Keratinocyte (primary cell): Measurements from ENCODE around the gene VPS35L. TPM values are rescaled to one million over a fixed set of nuclear protein-coding genes. Genes with fewer than 3 reads are reported as not detected.

Experiments used
- DNase-seq: peaks from one replicate; pipeline ENCODE4 v3.0.0-alpha.2; 2011; ENCODE audit warnings: low read depth, missing footprints, low spot score
- FAIRE-seq: peaks from 2 replicates; lab custom pipeline; 2011; peaks lifted over from hg19 to GRCh38; lab: Jason Lieb, UNC
- H2AFZ ChIP-seq: 2 replicates; pipeline ENCODE4 v1.6.0; 2012; ENCODE audit warnings: low read length, control low read depth, inconsistent platforms; ENCODE audit not compliant: control insufficient read depth
- H3K27ac ChIP-seq: 2 replicates; pipeline ENCODE4 v1.5.1; 2011; ENCODE audit warnings: low read length; ENCODE audit not compliant: control insufficient read depth, insufficient read depth
- H3K27me3 ChIP-seq: 3 replicates; pipeline ENCODE4 v1.6.0; 2011; ENCODE audit warnings: low read length; ENCODE audit not compliant: control insufficient read depth, insufficient read depth; ENCODE audit errors: extremely low read depth
- H3K36me3 ChIP-seq, 2 experiments: 2 replicates in 1 of 2; 3 replicates in 1 of 2; pipeline ENCODE4 v1.5.1; 2011; ENCODE audit warnings: low read length in 2 of 2, mild to moderate bottlenecking in 1 of 2; ENCODE audit not compliant: control insufficient read depth in 2 of 2, insufficient read depth in 2 of 2; ENCODE audit errors: extremely low read depth in 1 of 2
- H3K4me1 ChIP-seq: 3 replicates; pipeline ENCODE4 v1.5.1; 2011; ENCODE audit warnings: low read length; ENCODE audit not compliant: control insufficient read depth, insufficient read depth; ENCODE audit errors: extremely low read depth
- H3K4me2 ChIP-seq: 3 replicates; pipeline ENCODE4 v1.6.0; 2011; ENCODE audit warnings: low read depth, low read length; ENCODE audit not compliant: control insufficient read depth, insufficient read depth; ENCODE audit errors: extremely low read depth
- H3K4me3 ChIP-seq, 3 experiments: fragments of 200-600 bp in 1 of 3; sonication (generic) in 1 of 3; 2 replicates in 2 of 3; 3 replicates in 1 of 3; pipeline ENCODE4 v1.5.1; 2011 to 2016; ENCODE audit warnings: low read length in 3 of 3, mild to moderate bottlenecking in 3 of 3, control low read depth in 2 of 3, inconsistent platforms in 1 of 3, low read depth in 1 of 3, mixed read lengths in 1 of 3, mixed run types in 1 of 3, moderate library complexity in 1 of 3; ENCODE audit not compliant: control insufficient read depth in 2 of 3, insufficient read depth in 2 of 3; ENCODE audit errors: extremely low read depth in 1 of 3
- H3K79me2 ChIP-seq: 2 replicates; pipeline ENCODE4 v1.6.0; 2012; ENCODE audit warnings: low read length; ENCODE audit not compliant: control insufficient read depth, insufficient read depth
- H3K9ac ChIP-seq: 3 replicates; pipeline ENCODE4 v1.6.0; 2011; ENCODE audit warnings: low read length; ENCODE audit not compliant: control insufficient read depth, insufficient read depth; ENCODE audit errors: extremely low read depth
- H3K9me1 ChIP-seq: 3 replicates; pipeline ENCODE4 v1.6.0; 2011; ENCODE audit warnings: low read length; ENCODE audit not compliant: control insufficient read depth, insufficient read depth; ENCODE audit errors: extremely low read depth
- H3K9me3 ChIP-seq: 2 replicates; pipeline ENCODE4 v1.5.1; 2012; ENCODE audit warnings: low read depth, low read length; ENCODE audit not compliant: control insufficient read depth
- H4K20me1 ChIP-seq: 3 replicates; pipeline ENCODE4 v1.6.0; 2011; ENCODE audit warnings: low read length; ENCODE audit not compliant: control insufficient read depth, insufficient read depth; ENCODE audit errors: extremely low read depth
- EZH2 ChIP-seq: IDR thresholded peaks from one replicate; pipeline ENCODE4 v1.6.1; 2012; ENCODE audit warnings: inconsistent platforms, mild to moderate bottlenecking, low read length, moderate library complexity
- dilution Hi-C: fragments of 300-500 bp; cut with MboI; formaldehyde crosslinking; loops from one replicate; pipeline ENCODE4 v1.7.0; 2020; ENCODE audit warnings: low sequenced_read_pairs; ENCODE audit not compliant: extremely low pct_ligation_motif_present
- polyA plus RNA-seq, 5 experiments: library from polyadenylated mRNA; depleted of rRNA in 3 of 5; stranded (reverse) in 3 of 5; stranded (forward) in 1 of 5; unstranded in 1 of 5; fragments of >200 nt; gene quantifications; 1 replicate in 1 of 5; 2 replicates in 3 of 5; 3 replicates in 1 of 5; pipeline versions ENCODE4 v1.2.1 to v1.2.3, GENCODE V29; 2011 to 2012; ENCODE audit warnings: missing spikeins in 2 of 5, low read depth in 1 of 5, low replicate concordance in 1 of 5
- TF ChIP-seq, protein P1 (sequence below), 3 experiments: IDR thresholded peaks in 1 of 3; conservative IDR thresholded peaks in 1 of 3; optimal IDR thresholded peaks in 1 of 3; 2 replicates in 2 of 3; 3 replicates in 1 of 3; pipeline versions ENCODE3 to v1.5.1; 2011; ENCODE audit warnings: low read length in 3 of 3, mild to moderate bottlenecking in 3 of 3, moderate library complexity in 2 of 3, control low read depth in 1 of 3, inconsistent platforms in 1 of 3; ENCODE audit not compliant: insufficient read depth in 2 of 3; ENCODE audit errors: extremely low read depth in 1 of 3

Gene VPS35L
- polyA plus RNA-seq, 1 donor (not counting 4 experiments of a cell fraction or from before 2014, with no cell fraction given), result 22.1 TPM

DNA sequence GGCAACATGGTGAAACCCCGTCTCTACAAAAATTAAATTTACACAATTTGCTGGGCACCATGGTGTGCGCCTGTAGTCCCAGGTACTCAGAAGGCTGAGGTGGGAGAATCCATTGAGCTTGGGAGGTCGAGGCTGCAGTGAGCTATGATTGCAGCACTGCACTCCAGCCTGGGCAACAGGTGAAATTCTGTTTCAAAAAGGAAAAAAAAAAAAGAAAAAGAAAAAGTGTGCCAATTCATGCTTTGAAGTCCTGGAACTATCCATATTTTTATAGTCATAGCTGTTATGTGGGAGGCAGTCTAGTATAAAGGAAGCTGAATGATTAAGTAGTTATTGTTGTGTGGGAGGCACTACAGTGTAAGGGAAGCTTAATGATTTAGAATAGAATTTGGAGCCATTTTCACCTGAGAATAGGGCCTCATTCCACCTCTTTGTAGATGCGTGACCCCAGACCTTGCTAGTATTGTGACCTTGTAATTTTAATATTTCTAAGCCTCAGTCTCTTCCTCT, 194.1 kb downstream of the VPS35L start:
- Histone ChIP-seq H3K27ac (no peak overlapping the region), H3K4me3 (no peak overlapping the region), H3K79me2 (no peaks in the 10 kb centered on the region), H3K9me3 (no peaks in the 10 kb centered on the region), H4K20me1 (no peaks in the 10 kb centered on the region), H3K4me1 (no peaks in the 10 kb centered on the region), H3K36me3 (no peaks in the 10 kb centered on the region), H3K27me3 (no peaks in the 10 kb centered on the region), H2AFZ (no peak overlapping the region), H3K9ac (no peak overlapping the region), H3K4me2 (no peak overlapping the region), H3K9me1 (no peaks in the 10 kb centered on the region)
- DNase-seq (no peak), FAIRE-seq (no peak)
- TF ChIP-seq EZH2, result no peak
- TF ChIP-seq, protein P1, sequence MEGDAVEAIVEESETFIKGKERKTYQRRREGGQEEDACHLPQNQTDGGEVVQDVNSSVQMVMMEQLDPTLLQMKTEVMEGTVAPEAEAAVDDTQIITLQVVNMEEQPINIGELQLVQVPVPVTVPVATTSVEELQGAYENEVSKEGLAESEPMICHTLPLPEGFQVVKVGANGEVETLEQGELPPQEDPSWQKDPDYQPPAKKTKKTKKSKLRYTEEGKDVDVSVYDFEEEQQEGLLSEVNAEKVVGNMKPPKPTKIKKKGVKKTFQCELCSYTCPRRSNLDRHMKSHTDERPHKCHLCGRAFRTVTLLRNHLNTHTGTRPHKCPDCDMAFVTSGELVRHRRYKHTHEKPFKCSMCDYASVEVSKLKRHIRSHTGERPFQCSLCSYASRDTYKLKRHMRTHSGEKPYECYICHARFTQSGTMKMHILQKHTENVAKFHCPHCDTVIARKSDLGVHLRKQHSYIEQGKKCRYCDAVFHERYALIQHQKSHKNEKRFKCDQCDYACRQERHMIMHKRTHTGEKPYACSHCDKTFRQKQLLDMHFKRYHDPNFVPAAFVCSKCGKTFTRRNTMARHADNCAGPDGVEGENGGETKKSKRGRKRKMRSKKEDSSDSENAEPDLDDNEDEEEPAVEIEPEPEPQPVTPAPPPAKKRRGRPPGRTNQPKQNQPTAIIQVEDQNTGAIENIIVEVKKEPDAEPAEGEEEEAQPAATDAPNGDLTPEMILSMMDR (optimal IDR thresholded peaks at IDR 0.05 in 1 of 3, IDR thresholded peaks at IDR 0.05 in 1 of 3, conservative IDR thresholded peaks at IDR 0.05 in 1 of 3; ENCODE audit: extremely low read depth in 1 of 3, insufficient read depth in 2 of 3, low read length in 3 of 3), result no peak
- dilution Hi-C loops, result no loop called here

Other genes with a start within 250 kb of the VPS35L start
- gene TMC5, start 137.8 kb upstream of the VPS35L start, polyA plus RNA-seq, result 0.18 to 0.25 TPM (median 0.19 TPM) in 3 replicates
- gene GDE1, start 33.6 kb upstream of the VPS35L start, polyA plus RNA-seq, result 33.9 to 70.5 TPM (median 52.9 TPM) in 3 replicates
- gene CCP110, start 31.8 kb upstream of the VPS35L start, polyA plus RNA-seq, result 2.9 to 5.5 TPM (median 4.1 TPM) in 3 replicates
- 13.6 to 19.8 TPM (median 16.8 TPM) in 3 replicates for gene KNOP1, start 162.5 kb downstream of the VPS35L start, polyA plus RNA-seq
- gene IQCK, start 162.6 kb downstream of the VPS35L start, polyA plus RNA-seq, result 7.1 to 9.7 TPM (median 9.6 TPM) in 3 replicates